ENCODE measurements around the gene BMP6. TPM values are rescaled to one million over a fixed set of nuclear protein-coding genes. Genes with fewer than 3 reads are reported as not detected.

The BMP6 gene
- total RNA-seq, 1 experiment from 2014 or later = 0.28 TPM

DNA sequence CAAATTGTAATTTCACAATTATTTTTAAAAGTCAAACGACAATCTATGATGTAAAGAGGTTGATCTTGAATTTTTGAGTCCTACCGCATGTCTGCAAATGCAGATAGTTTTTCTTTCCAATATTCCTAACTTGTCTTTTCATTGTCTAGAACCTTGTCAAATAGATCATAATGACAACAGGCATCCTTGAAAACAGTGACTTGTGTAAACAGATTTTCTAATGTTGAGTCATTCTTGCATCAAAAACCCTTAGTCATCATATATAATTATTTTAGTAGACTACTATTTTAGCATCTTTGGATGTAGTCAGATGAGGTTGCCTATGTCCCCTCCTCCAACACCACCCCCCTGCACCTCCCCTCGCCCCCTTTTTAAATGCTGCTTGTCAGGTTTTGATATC, 43.8 kb downstream of the BMP6 start:
- Histone ChIP-seq H3K27ac (ENCODE audit: insufficient read length, low read depth, low read length) (no peak overlapping the region), H2AK5ac (ENCODE audit: insufficient read length, low read length) (no peak overlapping the region), H2BK20ac (ENCODE audit: low read depth, low read length, poor library complexity, severe bottlenecking) (no peak overlapping the region), H3T11ph (ENCODE audit: low read length) (no peak overlapping the region), H3K4me1 (ENCODE audit: insufficient read depth, low read length) (peaks cover 8% of the 10 kb centered on the region; the same call in 1 of the 2 replicates), H2AFZ (ENCODE audit: low read length) (no peak overlapping the region), H3K27me3 (ENCODE audit: insufficient read depth, low read length) (no peaks in the 10 kb centered on the region), H4K5ac (ENCODE audit: insufficient read length, low read depth, low read length) (no peak overlapping the region), H3K79me1 (ENCODE audit: insufficient read depth, low read depth, low read length, poor library complexity, severe bottlenecking) (no peaks in the 10 kb centered on the region), H2BK120ac (ENCODE audit: low read depth, low read length, poor library complexity, severe bottlenecking) (no peak overlapping the region), H3K4me2 (ENCODE audit: insufficient read depth, insufficient read length, low read length) (no peak overlapping the region), H3K23ac (ENCODE audit: insufficient read length, low read depth, low read length) (no peak overlapping the region), H2BK12ac (ENCODE audit: insufficient read length, low read depth, low read length) (no peak overlapping the region), H3K18ac (ENCODE audit: insufficient read length, low read depth, low read length) (no peak overlapping the region), H4K91ac (ENCODE audit: insufficient read length, low read depth, low read length) (no peak overlapping the region), H3K9me3 (ENCODE audit: control insufficient read depth, low read depth, low read length) (no peaks in the 10 kb centered on the region), H3K14ac (ENCODE audit: insufficient read depth, low read length) (no peak overlapping the region), H3K9ac (ENCODE audit: extremely low read depth, insufficient read length, low read length) (no peak overlapping the region), H3K23me2 (ENCODE audit: insufficient read length, low read depth, low read length, poor library complexity, severe bottlenecking) (no peaks in the 10 kb centered on the region), H2BK5ac (ENCODE audit: insufficient read length, low read length) (no peak overlapping the region), H3K79me2 (ENCODE audit: insufficient read depth, low read length) (no peaks in the 10 kb centered on the region), H3K56ac (ENCODE audit: insufficient read length, low read depth, low read length) (no peak overlapping the region), H2BK15ac (ENCODE audit: low read depth, low read length) (no peak overlapping the region), H4K20me1 (ENCODE audit: control insufficient read depth, insufficient read depth, insufficient read length) (no peaks in the 10 kb centered on the region), H4K8ac (replicated peaks; ENCODE audit: insufficient read length, low read depth, low read length) (no peak overlapping the region), H3K4ac (ENCODE audit: low read depth, low read length) (no peak overlapping the region)
- Mint-ChIP-seq H3K4me3 (no peak overlapping the region), H3K27me3 (ENCODE audit: low read depth) (no peaks in the 10 kb centered on the region; the same call in 1 of the 2 replicates), H3K36me3 (ENCODE audit: insufficient read depth in 1 of 3, low read depth in 3 of 3) (peaks cover 0 to 10% (median 2%) of the 10 kb centered on the region in 3 experiments; a peak in 5 of 7 replicates), H3K9me3 (peaks cover 3 to 10% of the 10 kb centered on the region in 2 experiments; a peak in 4 of 5 replicates), H3K4me1 (peaks cover 44 to 58% of the 10 kb centered on the region in 2 experiments), H3K27ac (no peak overlapping the region)
- no peak for DNase-seq
- TF ChIP-seq, protein P1, sequence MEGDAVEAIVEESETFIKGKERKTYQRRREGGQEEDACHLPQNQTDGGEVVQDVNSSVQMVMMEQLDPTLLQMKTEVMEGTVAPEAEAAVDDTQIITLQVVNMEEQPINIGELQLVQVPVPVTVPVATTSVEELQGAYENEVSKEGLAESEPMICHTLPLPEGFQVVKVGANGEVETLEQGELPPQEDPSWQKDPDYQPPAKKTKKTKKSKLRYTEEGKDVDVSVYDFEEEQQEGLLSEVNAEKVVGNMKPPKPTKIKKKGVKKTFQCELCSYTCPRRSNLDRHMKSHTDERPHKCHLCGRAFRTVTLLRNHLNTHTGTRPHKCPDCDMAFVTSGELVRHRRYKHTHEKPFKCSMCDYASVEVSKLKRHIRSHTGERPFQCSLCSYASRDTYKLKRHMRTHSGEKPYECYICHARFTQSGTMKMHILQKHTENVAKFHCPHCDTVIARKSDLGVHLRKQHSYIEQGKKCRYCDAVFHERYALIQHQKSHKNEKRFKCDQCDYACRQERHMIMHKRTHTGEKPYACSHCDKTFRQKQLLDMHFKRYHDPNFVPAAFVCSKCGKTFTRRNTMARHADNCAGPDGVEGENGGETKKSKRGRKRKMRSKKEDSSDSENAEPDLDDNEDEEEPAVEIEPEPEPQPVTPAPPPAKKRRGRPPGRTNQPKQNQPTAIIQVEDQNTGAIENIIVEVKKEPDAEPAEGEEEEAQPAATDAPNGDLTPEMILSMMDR (conservative IDR thresholded peaks at IDR 0.05) = no peak
- no CpG with 5 or more reads among the region's 3 CpGs for WGBS (ENCODE audit: extremely low coverage, insufficient read length, low lambda C conversion rate)
